ENCODE results near the gene GGN.

DNA sequence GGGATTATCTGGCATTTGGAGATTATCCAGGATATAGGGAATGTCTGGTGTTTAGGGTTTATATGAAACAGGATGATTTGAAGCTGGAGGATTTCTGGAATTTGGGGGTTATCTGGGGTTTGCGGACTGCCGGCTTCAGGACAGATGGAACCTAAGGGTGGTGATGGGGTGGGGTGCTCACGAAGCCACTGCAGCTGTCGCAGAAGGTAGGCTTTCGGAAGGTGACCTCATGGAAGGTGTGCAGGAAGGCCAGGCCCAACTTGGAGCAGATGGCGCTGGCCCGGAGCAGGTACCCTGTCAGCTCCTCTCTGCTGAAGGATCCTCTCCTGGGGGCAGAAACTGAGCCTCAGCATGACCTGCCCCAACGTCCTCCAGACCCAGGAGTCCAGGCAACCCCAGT, 24.7 kb upstream of the GGN start:
- no peak for TF ChIP-seq YY1 (IDR thresholded peaks at IDR 0.05; ENCODE audit: insufficient read depth, insufficient read length)
- TF ChIP-seq ZNF274 (IDR thresholded peaks at IDR 0.05; ENCODE audit: low read depth, low read length) = no peak
- TF ChIP-seq SUZ12 (IDR thresholded peaks at IDR 0.05; ENCODE audit: extremely low read depth, insufficient read depth, insufficient read length) = no peak
